OCI-LY7 (cell line): ENCODE measurements around the gene DISP1.

Experiments used
- EZH2phosphoT487 ChIP-seq: fragments of 200-600 bp; sonication (generic); IDR thresholded peaks from 2 replicates; pipeline ENCODE4 v1.6.1; 2018; ENCODE audit warnings: low read depth, borderline replicate concordance, mild to moderate bottlenecking, mixed run types, antibody characterized with exemption, low read length, moderate library complexity, mixed read lengths
- TF ChIP-seq, protein P1 (sequence below): fragments of 200-600 bp; sonication (generic); conservative IDR thresholded peaks from 2 replicates; pipeline ENCODE4 v1.5.1; 2014; ENCODE audit warnings: mild to moderate bottlenecking, antibody characterized with exemption, low read length, moderate library complexity, mixed read lengths

DNA sequence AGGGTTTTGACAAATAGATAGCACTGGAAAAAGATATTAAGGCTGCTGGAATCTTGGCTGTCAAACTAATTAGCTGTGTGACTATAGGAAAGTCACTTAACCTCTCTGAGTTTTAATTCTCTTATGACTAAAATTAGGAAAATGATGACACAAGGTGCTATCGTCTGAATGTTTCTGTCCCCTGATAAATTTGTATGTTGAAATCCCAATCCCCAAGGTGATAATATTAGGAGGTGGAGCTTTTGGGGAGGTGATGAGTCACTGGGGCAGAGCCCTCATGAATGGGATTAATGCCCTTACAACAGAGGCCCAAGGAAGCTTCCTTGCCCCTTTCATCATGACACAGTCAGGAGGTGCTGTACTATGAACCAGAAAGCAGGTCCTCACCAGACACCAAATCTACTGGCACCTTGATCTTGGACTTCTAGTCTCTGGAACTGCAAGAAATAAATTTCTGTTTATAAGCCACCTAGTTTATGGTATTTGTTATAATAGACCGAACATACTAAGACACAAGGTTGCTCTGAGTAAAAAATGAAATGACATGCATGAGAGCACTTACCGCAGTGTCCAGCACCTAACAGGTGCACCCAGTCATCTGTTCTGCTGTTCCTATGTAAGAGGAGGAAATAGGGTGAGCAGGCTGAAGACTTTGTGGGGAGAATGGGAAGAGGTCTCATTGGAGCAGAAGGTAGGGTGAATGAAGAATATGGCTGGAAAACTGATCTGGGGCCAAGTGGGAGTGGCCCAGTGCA is 26.3 kb upstream of the DISP1 start:
- TF ChIP-seq, protein P1, sequence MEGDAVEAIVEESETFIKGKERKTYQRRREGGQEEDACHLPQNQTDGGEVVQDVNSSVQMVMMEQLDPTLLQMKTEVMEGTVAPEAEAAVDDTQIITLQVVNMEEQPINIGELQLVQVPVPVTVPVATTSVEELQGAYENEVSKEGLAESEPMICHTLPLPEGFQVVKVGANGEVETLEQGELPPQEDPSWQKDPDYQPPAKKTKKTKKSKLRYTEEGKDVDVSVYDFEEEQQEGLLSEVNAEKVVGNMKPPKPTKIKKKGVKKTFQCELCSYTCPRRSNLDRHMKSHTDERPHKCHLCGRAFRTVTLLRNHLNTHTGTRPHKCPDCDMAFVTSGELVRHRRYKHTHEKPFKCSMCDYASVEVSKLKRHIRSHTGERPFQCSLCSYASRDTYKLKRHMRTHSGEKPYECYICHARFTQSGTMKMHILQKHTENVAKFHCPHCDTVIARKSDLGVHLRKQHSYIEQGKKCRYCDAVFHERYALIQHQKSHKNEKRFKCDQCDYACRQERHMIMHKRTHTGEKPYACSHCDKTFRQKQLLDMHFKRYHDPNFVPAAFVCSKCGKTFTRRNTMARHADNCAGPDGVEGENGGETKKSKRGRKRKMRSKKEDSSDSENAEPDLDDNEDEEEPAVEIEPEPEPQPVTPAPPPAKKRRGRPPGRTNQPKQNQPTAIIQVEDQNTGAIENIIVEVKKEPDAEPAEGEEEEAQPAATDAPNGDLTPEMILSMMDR = no peak
- no peak for TF ChIP-seq EZH2phosphoT487
